Fibroblast of lung (primary cell): Measurements from ENCODE around the gene ARMH4.

Source experiments
- CTCF ChIP-seq, 2 donors: IDR thresholded peaks in 1 of 2; conservative IDR thresholded peaks in 1 of 2; 1 replicate in 1 of 2; 2 replicates in 1 of 2; pipeline ENCODE4 v1.5.1; 2011 to 2012; ENCODE audit warnings: low read length in 2 of 2, control low read depth in 1 of 2, inconsistent platforms in 1 of 2, low read depth in 1 of 2, mild to moderate bottlenecking in 1 of 2
- EZH2 ChIP-seq: IDR thresholded peaks from 2 replicates; pipeline ENCODE4 v1.5.1; 2012; ENCODE audit warnings: low read length, control low read depth, mild to moderate bottlenecking; ENCODE audit errors: missing control alignments

- TF ChIP-seq CTCF (conservative IDR thresholded peaks at IDR 0.05 in 1 of 2, IDR thresholded peaks at IDR 0.05 in 1 of 2; ENCODE audit: low read depth in 1 of 2, low read length in 2 of 2) (no peak), EZH2 (no peak)
Observed at GRCh38 chr14:58131386-58131785, 20.6 kb downstream of the ARMH4 start.
